OCI-LY7 (cell line): ENCODE data around the gene SNTB2. TPM values are rescaled to one million over a fixed set of nuclear protein-coding genes. Genes with fewer than 3 reads are reported as not detected.
A peak's percentile ranks its signal among the peaks of the same experiment; 100 is the strongest.

ENCODE experiments used
- BruUV-seq: library from RNA; stranded (reverse); fragments of 400-500 nt; replicated peaks from 2 replicates; lab custom pipeline; 2021; lab: Mats Ljungman, UMichigan
- CTCF ChIA-PET: fragments of 300-600 bp; sonication (Branson Sonifier 250); formaldehyde crosslinking; loops from one replicate; lab custom pipeline; 2022; ENCODE audit warnings: antibody characterized with exemption; ENCODE audit not compliant: unreplicated experiment; lab: Charles Lee
- POLR2A ChIA-PET: fragments of 300-600 bp; sonication (Branson Sonifier 250); formaldehyde crosslinking; loops from one replicate; lab custom pipeline; 2022; ENCODE audit warnings: antibody characterized with exemption; lab: Charles Lee
- DNase-seq: peaks from one replicate; pipeline ENCODE4 v3.0.0-alpha.2; 2015; ENCODE audit warnings: low spot score
- H2AFZ ChIP-seq: fragments of 200-600 bp; sonication (generic), shearing (Covaris generic); 2 replicates; pipeline ENCODE4 v1.6.1; 2014; ENCODE audit warnings: mild to moderate bottlenecking, antibody characterized with exemption, low read length, moderate library complexity
- H3K27ac ChIP-seq: fragments of 200-600 bp; sonication (generic); 2 replicates; pipeline ENCODE4 v1.5.1; 2014; ENCODE audit warnings: mixed run types, low read depth, mild to moderate bottlenecking, moderate library complexity, low read length, inconsistent platforms; ENCODE audit not compliant: poor library complexity, severe bottlenecking
- H3K36me3 ChIP-seq: fragments of 200-600 bp; sonication (generic); 2 replicates; pipeline ENCODE4 v1.6.1; 2014; ENCODE audit warnings: mild to moderate bottlenecking, antibody characterized with exemption, low read length, moderate library complexity, mixed read lengths; ENCODE audit not compliant: insufficient read depth
- H3K4me1 ChIP-seq: fragments of 200-600 bp; sonication (generic); 2 replicates; pipeline ENCODE4 v1.5.1; 2014; ENCODE audit warnings: mild to moderate bottlenecking, low read length; ENCODE audit not compliant: insufficient read depth, poor library complexity, severe bottlenecking
- H3K4me2 ChIP-seq: fragments of 200-600 bp; sonication (generic); 2 replicates; pipeline ENCODE4 v1.6.1; 2014; ENCODE audit warnings: mild to moderate bottlenecking, low read length
- H3K4me3 ChIP-seq: fragments of 200-600 bp; sonication (generic); 2 replicates; pipeline ENCODE4 v1.5.1; 2014; ENCODE audit warnings: mild to moderate bottlenecking, low read depth, low read length; ENCODE audit not compliant: poor library complexity, severe bottlenecking
- H3K79me2 ChIP-seq: fragments of 200-600 bp; sonication (generic); 2 replicates; pipeline ENCODE4 v1.6.1; 2016; ENCODE audit warnings: low read depth, mild to moderate bottlenecking, low read length, moderate library complexity, mixed read lengths; ENCODE audit not compliant: insufficient read depth
- H3K9me2 ChIP-seq: fragments of 200-600 bp; sonication (generic); 2 replicates; pipeline ENCODE4 v1.6.1; 2016; ENCODE audit warnings: mild to moderate bottlenecking, low read length, mixed read lengths; ENCODE audit not compliant: insufficient read depth
- H3K9me3 ChIP-seq: fragments of 200-600 bp; sonication (generic); 2 replicates; pipeline ENCODE4 v1.6.1; 2014; ENCODE audit warnings: mild to moderate bottlenecking, mixed run types, low read length, mixed read lengths
- H4K20me1 ChIP-seq: fragments of 200-600 bp; sonication (generic); 2 replicates; pipeline ENCODE4 v1.6.1; 2014; ENCODE audit warnings: mild to moderate bottlenecking, antibody characterized with exemption, low read length, moderate library complexity, mixed read lengths; ENCODE audit not compliant: insufficient read depth
- CTCF ChIP-seq: fragments of 200-600 bp; sonication (generic); conservative IDR thresholded peaks from 2 replicates; pipeline ENCODE4 v1.5.1; 2014; ENCODE audit warnings: mild to moderate bottlenecking, antibody characterized with exemption, low read length, moderate library complexity, mixed read lengths
- EZH2phosphoT487 ChIP-seq: fragments of 200-600 bp; sonication (generic); IDR thresholded peaks from 2 replicates; pipeline ENCODE4 v1.6.1; 2018; ENCODE audit warnings: low read depth, borderline replicate concordance, mild to moderate bottlenecking, mixed run types, antibody characterized with exemption, low read length, moderate library complexity, mixed read lengths
- intact Hi-C: fragments of 100-400 bp; cut with micrococcal nuclease; formaldehyde crosslinking; loops from one replicate; pipeline ENCODE4 v1.10.0; 2022; ENCODE audit not compliant: unreplicated experiment
- total RNA-seq, 2 experiments: library from RNA; depleted of rRNA in 1 of 2; stranded (reverse); fragments of >200 nt in 1 of 2; shearing (Covaris generic) in 1 of 2; gene quantifications; 2 replicates each; pipeline ENCODE4 v1.2.3, GENCODE V29; 2014 to 2022

The SNTB2 gene
- total RNA-seq, 2 experiments from 2014 or later = 21.2 to 34.1 TPM

- CTCF ChIA-PET = no interaction called here
- no peak overlapping the region for H3K4me3 ChIP-seq
Measured at GRCh38 chr16:69349536-69349935, 162.6 kb downstream of the SNTB2 start.

GRCh38 chr16:69350536-69351133, 163.7 kb downstream of the SNTB2 start:
- H3K4me3 ChIP-seq = no peak overlapping the region
- no peaks in the 10 kb centered on the region for H3K4me1 ChIP-seq
- CTCF ChIA-PET = no interaction called here
- H4K20me1 ChIP-seq = no peaks in the 10 kb centered on the region; the same call in 1 of the 2 replicates
- no peak for TF ChIP-seq CTCF
- TF ChIP-seq EZH2phosphoT487 = no peak
- no peaks in the 10 kb centered on the region for H3K9me2 ChIP-seq
- H3K9me3 ChIP-seq = no peaks in the 10 kb centered on the region
- DNase-seq = no peak
- no peak overlapping the region for H3K27ac ChIP-seq
- H3K4me2 ChIP-seq = no peak overlapping the region
- TSS peak; percentile 34 for BruUV-seq
- intact Hi-C loops = no loop called here
- peaks cover 65% of the 10 kb centered on the region for H3K36me3 ChIP-seq
- POLR2A ChIA-PET = interaction anchor here (1.2 kb wide), 1 partner anchor 21 kb away, joined by 3 read pairs; no protein-coding TSS in a partner anchor
- no peak overlapping the region for H2AFZ ChIP-seq
- H3K79me2 ChIP-seq = no peaks in the 10 kb centered on the region

More at GRCh38 chr16:69349536-69349935, 162.6 kb downstream of the SNTB2 start:
- Histone ChIP-seq H4K20me1 (no peaks in the 10 kb centered on the region; the same call in 1 of the 2 replicates), H2AFZ (no peak overlapping the region), H3K9me3 (no peaks in the 10 kb centered on the region), H3K79me2 (no peaks in the 10 kb centered on the region), H3K27ac (no peak overlapping the region), H3K4me2 (no peak overlapping the region), H3K36me3 (peaks cover 63% of the 10 kb centered on the region), H3K4me1 (no peaks in the 10 kb centered on the region), H3K9me2 (no peaks in the 10 kb centered on the region)
- POLR2A ChIA-PET = no interaction called here
- TF ChIP-seq CTCF (no peak), EZH2phosphoT487 (no peak)
- intact Hi-C loops = no loop called here
- DNase-seq = no peak
- no TSS peak for BruUV-seq

DNA sequence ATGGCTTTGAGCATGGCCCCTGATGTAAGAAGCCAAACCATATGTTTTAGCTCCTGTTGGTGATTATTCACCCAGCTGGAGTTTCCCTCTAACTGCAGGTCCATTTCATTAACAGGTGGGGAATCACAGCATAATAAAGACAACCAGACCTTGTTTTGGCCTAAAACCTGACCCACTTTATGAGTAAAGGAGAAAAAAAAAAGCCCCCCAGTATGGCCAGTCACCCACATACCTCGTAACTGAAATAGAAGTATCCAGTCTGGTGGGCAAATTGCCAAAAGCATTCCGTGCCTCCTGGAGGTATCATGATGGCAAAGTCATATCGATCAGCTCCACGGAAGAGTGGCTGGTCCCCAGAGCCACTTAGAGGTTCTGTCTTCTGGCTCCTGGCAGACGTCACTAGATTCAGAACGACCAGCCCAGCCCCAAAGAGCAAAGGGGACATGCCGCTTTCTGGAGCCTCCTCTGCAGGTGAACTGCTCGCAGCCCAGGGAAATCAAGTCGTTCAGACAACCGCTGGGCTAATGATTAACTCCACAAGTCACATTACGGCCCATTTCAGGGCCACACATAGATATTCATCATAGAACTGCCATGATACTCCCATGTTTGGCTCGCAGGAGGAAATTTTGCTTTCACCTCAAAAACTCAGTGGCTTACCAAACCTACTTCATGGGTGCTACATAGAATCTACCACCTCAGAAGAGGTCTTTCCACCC, 164.5 kb downstream of the SNTB2 start, which contains the start of gene TMED6:
TSS of gene TMED6 (minus strand) at position 478 of the 719 bp plus-strand sequence. CDS start at position 445, 33 bp downstream.
- Histone ChIP-seq H3K79me2 (no peaks in the 10 kb centered on the region), H3K4me2 (no peak within 1 kb of the TSS), H3K36me3 (peaks cover 65% of the 10 kb centered on the region), H3K4me1 (no peaks in the 10 kb centered on the region), H3K9me2 (no peaks in the 10 kb centered on the region), H3K9me3 (no peaks in the 10 kb centered on the region), H3K4me3 (no peak within 1 kb of the TSS), H3K27ac (no peak within 1 kb of the TSS), H4K20me1 (no peaks in the 10 kb centered on the region; the same call in 1 of the 2 replicates), H2AFZ (no peak within 1 kb of the TSS)
- no peak for TF ChIP-seq EZH2phosphoT487
- TF ChIP-seq CTCF = no peak
- no peak for DNase-seq
- ChIA-PET CTCF (no interaction called here), POLR2A (interaction anchor here (0.5 to 1.2 kb wide), 2 partner anchors 8 to 20 kb away, joined by 3 read pairs; no protein-coding TSS in a partner anchor)
- no TSS peak for BruUV-seq
- intact Hi-C loops = no loop called here
